CD4-positive, alpha-beta T cell treated with Interleukin-4 for 1 hour (primary cell): ENCODE results near the gene MRPS23.

Experiments
- DNase-seq, 2 donors: peaks; one replicate each; pipeline ENCODE4 v3.0.0-alpha.2; 2020 to 2022

The MRPS23 gene

GRCh38 chr17:57877803-57878377, 28.0 kb upstream of the MRPS23 start:
- DNase-seq = no peak

GRCh38 chr17:57876866-57877237, 27.0 kb upstream of the MRPS23 start:
- no peak for DNase-seq

- no peak for DNase-seq
These were observed 26.4 kb upstream of the MRPS23 start for GRCh38 chr17:57876023-57876865.

- no peak for DNase-seq
These were observed 25.6 kb upstream of the MRPS23 start for GRCh38 chr17:57875290-57876022.

- no peak for DNase-seq
These were observed 24.8 kb upstream of the MRPS23 start for GRCh38 chr17:57874434-57875289.

GRCh38 chr17:57874058-57874419, 24.2 kb upstream of the MRPS23 start:
- no peak for DNase-seq

GRCh38 chr17:57873261-57874057, 23.6 kb upstream of the MRPS23 start:
- no peak for DNase-seq

GRCh38 chr17:57872536-57872935, 22.7 kb upstream of the MRPS23 start:
- no peak for DNase-seq

- no peak for DNase-seq
These were observed 22.0 kb upstream of the MRPS23 start for GRCh38 chr17:57871863-57872262.

- DNase-seq = no peak
These were observed 21.3 kb upstream of the MRPS23 start for GRCh38 chr17:57871155-57871554.

- DNase-seq = no peak
These were observed 20.4 kb upstream of the MRPS23 start for GRCh38 chr17:57870283-57870635.

GRCh38 chr17:57869617-57870282, 19.9 kb upstream of the MRPS23 start:
- no peak for DNase-seq

- no peak for DNase-seq
These were observed 19.2 kb upstream of the MRPS23 start for GRCh38 chr17:57868910-57869616.

- DNase-seq = peak in 1 of 2 donors; percentile 73
These were observed 18.4 kb upstream of the MRPS23 start for GRCh38 chr17:57868007-57868909.

GRCh38 chr17:57867126-57867525, 17.3 kb upstream of the MRPS23 start:
- no peak for DNase-seq

- DNase-seq = no peak
These were observed 16.9 kb upstream of the MRPS23 start for GRCh38 chr17:57866723-57867122.

GRCh38 chr17:57866319-57866718, 16.5 kb upstream of the MRPS23 start:
- no peak for DNase-seq

- DNase-seq = no peak
These were observed 14.4 kb upstream of the MRPS23 start for GRCh38 chr17:57864273-57864672.

- DNase-seq = no peak
These were observed 13.1 kb upstream of the MRPS23 start for GRCh38 chr17:57862694-57863667.
